Ureter (tissue), 1 donor: ENCODE data around the gene MBD5. TPM values are rescaled to one million over a fixed set of nuclear protein-coding genes. Genes with fewer than 3 reads are reported as not detected.
A peak's percentile ranks its signal among the peaks of the same experiment; 100 is the strongest.
"Not testable (repeated sequence)": the region's sequence is repeated elsewhere in the genome, so short reads cannot be mapped to it uniquely, and the experiment has no call there.

Experiments used
- DNase-seq: peaks from one replicate; pipeline ENCODE4 v3.0.0-alpha.2; 2020; ENCODE audit warnings: low spot score
- total RNA-seq: library from RNA; stranded (reverse); gene quantifications from one replicate; pipeline ENCODE4 v1.2.4, GENCODE V29; 2023
- donor health status: DM: yes; HTN: yes; CAD: no.

Gene MBD5
- 82.4 TPM for total RNA-seq

- no peak for DNase-seq
These were observed at the start of gene MBD5 for GRCh38 chr2:148021059-148021861. MBD5 (plus strand) TSS chr2:148021091.

GRCh38 chr2:147976102-147976501 lies 44.8 kb upstream of the MBD5 start:
- no peak for DNase-seq

- no peak for DNase-seq
These were observed 43.2 kb upstream of the MBD5 start for GRCh38 chr2:147977679-147978078.

- DNase-seq: no peak
These were observed 39.9 kb upstream of the MBD5 start for GRCh38 chr2:147980940-147981528.

- DNase-seq: no peak
These were observed 31.8 kb upstream of the MBD5 start for GRCh38 chr2:147989102-147989501.

- no peak for DNase-seq
These were observed 31.0 kb upstream of the MBD5 start for GRCh38 chr2:147989809-147990403.

- DNase-seq: not testable (repeated sequence)
These were observed 25.9 kb upstream of the MBD5 start for GRCh38 chr2:147994965-147995364.

GRCh38 chr2:147996828-147997227 lies 24.1 kb upstream of the MBD5 start:
- no peak for DNase-seq

GRCh38 chr2:147998203-147998602 lies 22.7 kb upstream of the MBD5 start:
- DNase-seq: no peak

- no peak for DNase-seq
These were observed 21.8 kb upstream of the MBD5 start for GRCh38 chr2:147999126-147999525.

- no peak for DNase-seq
These were observed 20.8 kb upstream of the MBD5 start for GRCh38 chr2:148000095-148000494.

GRCh38 chr2:148002420-148002819 lies 18.5 kb upstream of the MBD5 start:
- DNase-seq: not testable (repeated sequence)

GRCh38 chr2:148006249-148007007 lies 14.5 kb upstream of the MBD5 start:
- no peak for DNase-seq

- no peak for DNase-seq
These were observed 13.5 kb upstream of the MBD5 start for GRCh38 chr2:148007219-148007900.

- not testable (repeated sequence) for DNase-seq
These were observed 12.5 kb upstream of the MBD5 start for GRCh38 chr2:148008411-148008810.

GRCh38 chr2:148013876-148014275 lies 7.0 kb upstream of the MBD5 start:
- DNase-seq: no peak

- DNase-seq: no peak
These were observed 6.3 kb upstream of the MBD5 start for GRCh38 chr2:148014616-148015015.

- peak; percentile 99 for DNase-seq
These were observed 506 bp upstream of the MBD5 start, which contains the start of gene ORC4 for GRCh38 chr2:148020111-148021058. ORC4 (minus strand) TSS chr2:148020737; CDS start chr2:147975958, 44,779 bp downstream.

- no peak for DNase-seq
These were observed 995 bp downstream of the MBD5 start for GRCh38 chr2:148021886-148022285.

- DNase-seq: no peak
These were observed 1.5 kb downstream of the MBD5 start for GRCh38 chr2:148022351-148022750.
